GM23248 (cell line): ENCODE results near the gene PPP4R3A. TPM values are rescaled to one million over a fixed set of nuclear protein-coding genes. Genes with fewer than 3 reads are reported as not detected.
"Not testable (repeated sequence)": the region's sequence is repeated elsewhere in the genome, so short reads cannot be mapped to it uniquely, and the experiment has no call there.

Experiments used
- DNase-seq: peaks from one replicate; pipeline ENCODE4 v3.0.0-alpha.2; 2015
- H2AFZ ChIP-seq: fragments of 200-600 bp; sonication (generic); 2 replicates; pipeline ENCODE4 v1.6.1; 2016; ENCODE audit warnings: antibody characterized with exemption
- H3F3A ChIP-seq: fragments of 200-600 bp; sonication (generic); 2 replicates; pipeline ENCODE4 v1.6.1; 2016; ENCODE audit warnings: mild to moderate bottlenecking, antibody characterized with exemption, mixed run types; ENCODE audit not compliant: insufficient read depth
- H3K27ac ChIP-seq: fragments of 200-600 bp; sonication (generic); 2 replicates; pipeline ENCODE4 v1.5.1; 2016; ENCODE audit warnings: mild to moderate bottlenecking
- H3K27me3 ChIP-seq: fragments of 200-600 bp; sonication (generic); replicated peaks from 2 replicates; pipeline ENCODE4 v1.6.1; 2016; ENCODE audit warnings: mild to moderate bottlenecking; ENCODE audit not compliant: insufficient read depth
- H3K36me3 ChIP-seq: fragments of 200-600 bp; sonication (generic); 2 replicates; pipeline ENCODE4 v1.6.1; 2016; ENCODE audit warnings: low read depth, mild to moderate bottlenecking
- H3K4me1 ChIP-seq: fragments of 200-600 bp; sonication (generic); 2 replicates; pipeline ENCODE4 v1.6.1; 2016; ENCODE audit warnings: mild to moderate bottlenecking; ENCODE audit not compliant: insufficient read depth
- H3K4me2 ChIP-seq: fragments of 200-600 bp; sonication (generic); one replicate; pipeline ENCODE4 v1.6.1; 2016; ENCODE audit warnings: mild to moderate bottlenecking; ENCODE audit not compliant: unreplicated experiment
- H3K4me3 ChIP-seq: fragments of 200-600 bp; sonication (generic); 2 replicates; pipeline ENCODE4 v1.5.1; 2016; ENCODE audit warnings: mild to moderate bottlenecking
- H3K79me2 ChIP-seq: fragments of 200-600 bp; sonication (generic); 2 replicates; pipeline ENCODE4 v1.6.1; 2016; ENCODE audit warnings: mild to moderate bottlenecking; ENCODE audit not compliant: insufficient read depth
- H3K9ac ChIP-seq: fragments of 200-600 bp; sonication (generic); 2 replicates; pipeline ENCODE4 v1.6.1; 2016; ENCODE audit warnings: mild to moderate bottlenecking
- H3K9me2 ChIP-seq: fragments of 200-600 bp; sonication (generic); 2 replicates; pipeline ENCODE4 v1.6.1; 2016; ENCODE audit warnings: mixed run types, mild to moderate bottlenecking, moderate library complexity; ENCODE audit not compliant: insufficient read depth
- H3K9me3 ChIP-seq: fragments of 200-600 bp; sonication (generic); one replicate; pipeline ENCODE4 v1.6.1; 2017; ENCODE audit warnings: low read depth
- H4K20me1 ChIP-seq: fragments of 200-600 bp; sonication (generic); 2 replicates; pipeline ENCODE4 v1.6.0; 2016; ENCODE audit not compliant: insufficient read depth
- EZH2 ChIP-seq: fragments of 200-600 bp; sonication (generic); IDR thresholded peaks from 2 replicates; pipeline ENCODE4 v1.6.1; 2018; ENCODE audit warnings: antibody characterized with exemption, mild to moderate bottlenecking; ENCODE audit not compliant: insufficient read depth, poor library complexity, severe bottlenecking
- EZH2phosphoT487 ChIP-seq: fragments of 200-600 bp; sonication (generic); IDR thresholded peaks from 2 replicates; pipeline ENCODE4 v1.6.1; 2018; ENCODE audit warnings: antibody characterized with exemption, moderate library complexity, mild to moderate bottlenecking, low read depth; ENCODE audit not compliant: insufficient read depth
- WGBS, 2 experiments: methylation state at CpG; one replicate each; pipeline ENCODE4 v1.1.6; 2015 to 2017; ENCODE audit warnings: low lambda C conversion rate in 2 of 2, low coverage in 1 of 2; ENCODE audit errors: missing lambda C conversion rate in 2 of 2; 5-methylcytosine and 5-hydroxymethylcytosine counted together
- in situ Hi-C: fragments of 300-500 bp; cut with MboI; formaldehyde crosslinking; loops from 2 replicates; pipeline ENCODE4 v1.15.0; 2020
- polyA plus RNA-seq: library from polyadenylated mRNA; unstranded; fragments of >200 nt; fragmentation: Nextera tagmentation; extraction: Ambion mirVana; gene quantifications from 2 replicates; pipeline ENCODE4 v1.2.1, GENCODE V29; 2016
- total RNA-seq: library from RNA; depleted of rRNA; stranded (reverse); fragments of >200 nt; shearing (Covaris generic); gene quantifications from 2 replicates; pipeline ENCODE4 v1.2.3, GENCODE V29; 2014

The PPP4R3A gene
- total and polyA plus RNA-seq, 2 experiments from 2014 or later, result 18.0 to 41.1 TPM

- TF ChIP-seq EZH2 (no peak), EZH2phosphoT487 (no peak)
- 57 to 60% methylated on average over 6 of the region's 6 CpGs for WGBS, 2 experiments
- in situ Hi-C loops, result no loop called here
- no peaks in the 10 kb centered on the region for H3K9me2 ChIP-seq
- no peak overlapping the region for H2AFZ ChIP-seq
- no peak overlapping the region for H3K4me3 ChIP-seq
- no peak overlapping the region for H3K4me2 ChIP-seq
- H3K27me3 ChIP-seq, result peaks cover 25% of the 10 kb centered on the region
- no peak overlapping the region for H3K9ac ChIP-seq
- H3K27ac ChIP-seq, result no peak overlapping the region
- H3K4me1 ChIP-seq, result no peaks in the 10 kb centered on the region
- H4K20me1 ChIP-seq, result no peaks in the 10 kb centered on the region
- no peaks in the 10 kb centered on the region for H3K36me3 ChIP-seq
- no peaks in the 10 kb centered on the region for H3F3A ChIP-seq
- no peaks in the 10 kb centered on the region for H3K79me2 ChIP-seq
- H3K9me3 ChIP-seq, result no peaks in the 10 kb centered on the region
- DNase-seq, result no peak
These were observed 65.6 kb downstream of the PPP4R3A start for GRCh38 chr14:91444335-91445020.

DNA sequence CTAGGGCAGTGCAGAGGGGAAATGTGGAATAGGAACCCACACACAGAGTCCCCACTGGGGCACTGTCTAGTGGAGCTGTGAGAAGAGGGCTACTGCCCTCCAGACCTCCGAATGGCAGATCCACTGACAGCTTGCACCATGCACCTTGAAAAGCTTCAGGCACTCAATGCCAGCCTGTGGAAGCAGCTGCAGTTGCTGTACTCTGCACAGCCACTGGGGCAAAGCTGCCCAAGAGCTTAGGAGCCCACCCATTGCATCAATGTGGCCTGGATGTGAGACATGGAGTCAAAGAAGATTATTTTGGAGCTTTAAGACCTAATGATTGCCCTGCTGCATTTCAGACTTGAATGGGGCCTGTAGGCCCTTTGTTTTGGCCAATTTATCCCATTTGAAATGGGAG, 70.8 kb downstream of the PPP4R3A start:
- Histone ChIP-seq H2AFZ (no peak overlapping the region), H3K27me3 (peaks cover 16% of the 10 kb centered on the region), H3K4me2 (no peak overlapping the region), H3F3A (no peaks in the 10 kb centered on the region), H3K4me1 (no peaks in the 10 kb centered on the region), H3K4me3 (no peak overlapping the region), H4K20me1 (no peaks in the 10 kb centered on the region), H3K9ac (no peak overlapping the region), H3K9me2 (no peaks in the 10 kb centered on the region), H3K36me3 (no peaks in the 10 kb centered on the region), H3K79me2 (no peaks in the 10 kb centered on the region), H3K27ac (no peak overlapping the region), H3K9me3 (no peaks in the 10 kb centered on the region)
- no peak for DNase-seq
- TF ChIP-seq EZH2 (no peak), EZH2phosphoT487 (no peak)
- WGBS, 2 experiments, result 25 to 39% methylated on average over 1 of the region's 1 CpG
- in situ Hi-C loops, result no loop called here

GRCh38 chr14:91438845-91439244, 71.3 kb downstream of the PPP4R3A start:
- H3K4me3 ChIP-seq, result no peak overlapping the region
- no peak overlapping the region for H3K9ac ChIP-seq
- in situ Hi-C loops, result no loop called here
- no peak overlapping the region for H3K27ac ChIP-seq
- no peaks in the 10 kb centered on the region for H4K20me1 ChIP-seq
- no peak for DNase-seq
- no peak overlapping the region for H2AFZ ChIP-seq
- peaks cover 11% of the 10 kb centered on the region; the same call in 1 of the 2 replicates for H3K27me3 ChIP-seq
- TF ChIP-seq EZH2, result no peak
- TF ChIP-seq EZH2phosphoT487, result no peak
- H3K9me3 ChIP-seq, result no peaks in the 10 kb centered on the region
- H3K9me2 ChIP-seq, result no peaks in the 10 kb centered on the region
- H3K4me1 ChIP-seq, result no peaks in the 10 kb centered on the region
- no peaks in the 10 kb centered on the region for H3F3A ChIP-seq
- no peak overlapping the region for H3K4me2 ChIP-seq
- H3K36me3 ChIP-seq, result no peaks in the 10 kb centered on the region
- no peaks in the 10 kb centered on the region for H3K79me2 ChIP-seq

DNA sequence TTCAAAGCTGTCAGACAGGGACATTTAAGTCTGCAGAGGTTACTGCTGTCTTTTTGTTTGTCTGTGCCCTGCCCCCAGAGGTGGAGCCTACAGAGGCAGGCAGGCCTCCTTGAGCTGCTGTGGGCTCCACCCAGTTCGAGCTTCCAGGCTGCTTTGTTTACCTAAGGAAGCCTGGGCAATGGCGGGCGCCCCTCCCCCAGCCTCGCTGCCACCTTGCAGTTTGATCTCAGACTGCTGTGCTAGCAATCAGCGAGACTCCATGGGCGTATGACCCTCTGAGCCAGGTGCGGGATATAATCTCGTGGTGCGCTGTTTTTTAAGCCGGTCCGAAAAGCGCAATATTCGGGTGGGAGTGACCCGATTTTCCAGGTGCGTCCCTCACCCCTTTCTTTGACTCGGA, 73.8 kb downstream of the PPP4R3A start:
- H3K9me2 ChIP-seq, H3F3A ChIP-seq, H3K27ac ChIP-seq, H3K9me3 ChIP-seq, H3K9ac ChIP-seq, H3K4me1 ChIP-seq, H3K4me3 ChIP-seq, H4K20me1 ChIP-seq, DNase-seq, H2AFZ ChIP-seq, H3K36me3 ChIP-seq, H3K4me2 ChIP-seq, in situ Hi-C loops, H3K27me3 ChIP-seq, H3K79me2 ChIP-seq: not testable (repeated sequence)
- WGBS, 2 experiments, result 75 to 78% methylated on average over 14 to 16 of the region's 16 CpGs

DNA sequence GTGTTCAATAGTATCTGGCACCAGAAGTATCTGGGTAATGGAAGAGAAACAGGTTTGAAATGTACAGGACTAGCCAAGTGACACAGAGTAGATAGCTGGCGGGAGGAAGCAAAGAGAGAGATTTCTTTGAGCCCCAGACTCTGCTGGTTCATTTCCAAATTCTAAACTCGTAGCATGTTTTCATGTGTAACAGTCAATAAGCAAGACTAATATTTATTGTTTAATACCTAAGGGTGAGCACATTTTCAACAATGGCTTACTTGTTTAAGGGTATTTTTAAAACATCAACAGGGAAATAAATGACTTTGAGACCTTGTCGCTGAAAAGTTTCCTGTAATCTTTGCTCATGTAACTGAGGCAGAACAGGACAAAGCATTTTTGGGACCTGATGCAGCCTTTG, 80.7 kb downstream of the PPP4R3A start:
- Histone ChIP-seq H3K9ac (no peak overlapping the region), H3K9me2 (no peaks in the 10 kb centered on the region), H3K27me3 (0 out of 2 replicates have a peak, but pooled peaks cover 7% of the 10 kb centered on the region), H3F3A (no peaks in the 10 kb centered on the region), H3K4me2 (no peak overlapping the region), H2AFZ (no peak overlapping the region), H3K79me2 (no peaks in the 10 kb centered on the region), H3K4me3 (no peak overlapping the region), H3K27ac (no peak overlapping the region), H4K20me1 (no peaks in the 10 kb centered on the region), H3K9me3 (no peaks in the 10 kb centered on the region), H3K4me1 (no peaks in the 10 kb centered on the region), H3K36me3 (no peaks in the 10 kb centered on the region)
- TF ChIP-seq EZH2 (no peak), EZH2phosphoT487 (no peak)
- in situ Hi-C loops, result no loop called here
- 58 to 74% methylated on average over 3 of the region's 3 CpGs for WGBS, 2 experiments
- DNase-seq, result no peak

- H3K4me1 ChIP-seq, H3K9me3 ChIP-seq, H3K36me3 ChIP-seq, in situ Hi-C loops, H4K20me1 ChIP-seq, H3F3A ChIP-seq, H3K9ac ChIP-seq, H2AFZ ChIP-seq, H3K4me3 ChIP-seq, H3K79me2 ChIP-seq, H3K27ac ChIP-seq, H3K9me2 ChIP-seq, H3K4me2 ChIP-seq, H3K27me3 ChIP-seq, DNase-seq: not testable (repeated sequence)
- WGBS, 2 experiments, result 68% methylated on average over 1 of the region's 1 CpG
These were observed 81.2 kb downstream of the PPP4R3A start for GRCh38 chr14:91428931-91429330.

GRCh38 chr14:91425531-91425944, 84.6 kb downstream of the PPP4R3A start:
- H2AFZ ChIP-seq, H3K27ac ChIP-seq, H3K4me2 ChIP-seq, H3K9me2 ChIP-seq, H3K9me3 ChIP-seq, H3K79me2 ChIP-seq, DNase-seq, H3F3A ChIP-seq, in situ Hi-C loops, H3K9ac ChIP-seq, H3K36me3 ChIP-seq, H3K4me3 ChIP-seq, H3K27me3 ChIP-seq, H3K4me1 ChIP-seq, H4K20me1 ChIP-seq: not testable (repeated sequence)
- WGBS, 2 experiments, result 67 to 70% methylated on average over 9 of the region's 9 CpGs
